T-cell (primary cell): Measurements from ENCODE around the gene TTC7B. TPM values are rescaled to one million over a fixed set of nuclear protein-coding genes. Genes with fewer than 3 reads are reported as not detected.

Experiments
- ATAC-seq, 4 experiments: fragments of 200-7000 bp in 3 of 4; fragments of 150-1000 bp in 1 of 4; cut with Tn5 transposase; replicated peaks in 1 of 4; 1 replicate in 3 of 4; 2 replicates in 1 of 4; pipeline ENCODE4 v1.10.0; 2021; ENCODE audit warnings: moderate library complexity in 3 of 4, mild to moderate bottlenecking in 2 of 4, moderate number of reproducible peaks in 1 of 4
- CTCF ChIA-PET, 2 donors: fragments of 300-600 bp; sonication (Branson Sonifier 250); formaldehyde crosslinking; loops; one replicate each; lab custom pipeline; 2022; ENCODE audit warnings: antibody characterized with exemption in 2 of 2; lab: Charles Lee
- POLR2A ChIA-PET, 2 donors: fragments of 300-600 bp; sonication (Branson Sonifier 250); formaldehyde crosslinking; loops; one replicate each; lab custom pipeline; 2022; ENCODE audit warnings: antibody characterized with exemption in 2 of 2; lab: Charles Lee
- DNase-seq, 35 experiments: peaks; one replicate each; pipeline versions ENCODE4 v3.0.0 to v3.0.0-alpha.2; 2013 to 2023
- H3K27ac ChIP-seq: one replicate; pipeline ENCODE4 v1.5.1; 2013; ENCODE audit warnings: low read length
- H3K27me3 ChIP-seq, 2 experiments: replicated peaks in 1 of 2; 1 replicate in 1 of 2; 2 replicates in 1 of 2; pipeline versions ENCODE4 v1.6.1 to v1.7.0; 2013; ENCODE audit warnings: low read length in 1 of 2, mixed read lengths in 1 of 2; ENCODE audit not compliant: control insufficient read depth in 2 of 2, insufficient read depth in 2 of 2; ENCODE audit errors: extremely low read depth in 1 of 2
- H3K36me3 ChIP-seq, 2 donors: 1 replicate in 1 of 2; 2 replicates in 1 of 2; pipeline versions ENCODE4 v1.6.1 to v1.7.0; 2013; ENCODE audit warnings: low read length in 1 of 2; ENCODE audit not compliant: control insufficient read depth in 2 of 2, insufficient read depth in 1 of 2; ENCODE audit errors: extremely low read depth in 1 of 2
- H3K4me1 ChIP-seq, 2 experiments: 1 replicate in 1 of 2; 2 replicates in 1 of 2; pipeline versions ENCODE4 v1.6.1 to v1.7.0; 2013; ENCODE audit warnings: low read length in 2 of 2, mixed read lengths in 1 of 2; ENCODE audit not compliant: insufficient read depth in 2 of 2, control insufficient read depth in 1 of 2; ENCODE audit errors: extremely low read depth in 1 of 2
- H3K4me3 ChIP-seq, 2 donors: 1 replicate in 1 of 2; 2 replicates in 1 of 2; pipeline versions ENCODE4 v1.5.1 to v1.7.0; 2013; ENCODE audit warnings: mild to moderate bottlenecking in 2 of 2, low read length in 1 of 2, moderate library complexity in 1 of 2; ENCODE audit not compliant: control insufficient read depth in 1 of 2; ENCODE audit errors: extremely low read depth in 1 of 2
- H3K9me3 ChIP-seq: 2 replicates; pipeline ENCODE4 v1.7.0; 2013
- H3K27ac Mint-ChIP-seq, 2 donors: one replicate each; pipeline ENCODE4 v1.8.0; 2020 to 2021; ENCODE audit warnings: mild to moderate bottlenecking in 2 of 2, mixed read lengths in 2 of 2
- H3K27me3 Mint-ChIP-seq, 2 donors: one replicate each; pipeline ENCODE4 v1.8.0; 2021 to 2022; ENCODE audit warnings: mixed read lengths in 2 of 2
- H3K36me3 Mint-ChIP-seq: one replicate; pipeline ENCODE4 v1.8.0; 2021; ENCODE audit warnings: mixed read lengths
- H3K4me1 Mint-ChIP-seq, 3 donors: one replicate each; pipeline ENCODE4 v1.8.0; 2020 to 2022; ENCODE audit warnings: mixed read lengths in 3 of 3, mild to moderate bottlenecking in 1 of 3
- H3K4me3 Mint-ChIP-seq, 3 donors: one replicate each; pipeline ENCODE4 v1.8.0; 2020 to 2022; ENCODE audit warnings: mild to moderate bottlenecking in 3 of 3, mixed read lengths in 3 of 3, moderate library complexity in 3 of 3
- H3K9me3 Mint-ChIP-seq, 3 donors: one replicate each; pipeline ENCODE4 v1.8.0; 2020 to 2022; ENCODE audit warnings: mixed read lengths in 3 of 3
- WGBS: methylation state at CpG from one replicate; pipeline ENCODE4 v1.1.5; 2013; ENCODE audit warnings: missing lambda C conversion rate; ENCODE audit not compliant: insufficient coverage; 5-methylcytosine and 5-hydroxymethylcytosine counted together
- total RNA-seq, 35 experiments: library from RNA in 6 of 35; stranded (reverse) in 6 of 35; fragments of 120-200 nt in 1 of 35; gene quantifications; one replicate each; pipeline versions ENCODE4 v1.2.1 to v1.2.4 and lab custom pipeline; 2013 to 2026

Gene TTC7B
- total RNA-seq, 5 donors from 2014 or later (not counting 1 experiment from before 2014, with no cell fraction given): 1.5 to 2.6 (median 1.7) TPM

GRCh38 chr14:90837355-90837754, 21.1 kb upstream of the TTC7B start:
- Histone ChIP-seq H3K36me3 (no peaks in the 10 kb centered on the region), H3K27me3 (peaks cover 0 to 8% of the 10 kb centered on the region in 2 experiments), H3K9me3 (no peaks in the 10 kb centered on the region), H3K4me3 (no peak overlapping the region), H3K27ac (no peak overlapping the region), H3K4me1 (peaks cover 5 to 11% of the 10 kb centered on the region in 2 experiments)
- ChIA-PET POLR2A (no interaction called here), CTCF (no interaction called here)
- WGBS: 96% methylated on average over 7 of the region's 9 CpGs
- no peak overlapping the region for H3K4me3 Mint-ChIP-seq
- H3K4me1 Mint-ChIP-seq: peaks cover 11 to 16% (median 12%) of the 10 kb centered on the region in 3 donors
- ATAC-seq: no peak
- no peak overlapping the region for H3K27ac Mint-ChIP-seq
- H3K36me3 Mint-ChIP-seq: no peaks in the 10 kb centered on the region
- no peaks in the 10 kb centered on the region for H3K9me3 Mint-ChIP-seq
- peaks cover 0 to 3% of the 10 kb centered on the region in 2 donors for H3K27me3 Mint-ChIP-seq
- no peak for DNase-seq

GRCh38 chr14:90836692-90837063, 20.4 kb upstream of the TTC7B start:
- Histone ChIP-seq H3K4me1 (peaks cover 5 to 11% of the 10 kb centered on the region in 2 experiments), H3K27me3 (peaks cover 0 to 8% of the 10 kb centered on the region in 2 experiments), H3K27ac (no peak overlapping the region), H3K36me3 (no peaks in the 10 kb centered on the region), H3K9me3 (no peaks in the 10 kb centered on the region), H3K4me3 (peak overlapping the region in 1 of 2 donors; percentile 10)
- DNase-seq: peak in 1 of 35 experiments; percentile 23
- no peaks in the 10 kb centered on the region for H3K9me3 Mint-ChIP-seq
- ChIA-PET POLR2A (interaction anchor here in 1 of 2 donors (0.7 kb wide), 1 partner anchor 972 kb away, joined by 3 read pairs; no protein-coding TSS in a partner anchor), CTCF (no interaction called here)
- no peak overlapping the region for H3K27ac Mint-ChIP-seq
- peaks cover 11 to 16% (median 12%) of the 10 kb centered on the region in 3 donors for H3K4me1 Mint-ChIP-seq
- no peak for ATAC-seq
- no peaks in the 10 kb centered on the region for H3K36me3 Mint-ChIP-seq
- H3K4me3 Mint-ChIP-seq: peak overlapping the region in 1 of 3 donors; percentile 59
- WGBS: 31% methylated on average over 4 of the region's 7 CpGs
- peaks cover 0 to 3% of the 10 kb centered on the region in 2 donors for H3K27me3 Mint-ChIP-seq

DNA sequence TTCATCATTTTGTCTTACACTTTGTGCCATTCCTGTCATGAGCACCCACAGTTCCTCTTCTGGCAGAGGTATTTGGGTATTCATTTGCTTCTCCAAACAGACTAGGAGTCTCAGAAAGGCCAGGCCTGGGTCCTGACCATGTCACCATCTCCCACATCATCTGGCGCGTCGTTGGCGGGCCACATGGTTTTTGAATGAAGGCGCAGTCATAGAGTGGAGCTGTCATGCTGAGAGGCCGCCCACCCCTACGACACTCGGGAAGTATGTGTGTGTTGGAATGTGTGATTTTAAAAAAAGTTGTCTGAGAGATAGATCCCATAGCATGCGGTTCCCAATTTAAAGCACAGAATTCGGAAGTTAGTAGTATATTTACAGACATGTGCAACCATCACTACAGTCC, 15.6 kb upstream of the TTC7B start:
- POLR2A ChIA-PET: no interaction called here
- no peaks in the 10 kb centered on the region for H3K9me3 Mint-ChIP-seq

GRCh38 chr14:90830931-90831701, 14.9 kb upstream of the TTC7B start:
- Histone ChIP-seq H3K4me1 (peaks cover 6 to 19% of the 10 kb centered on the region in 2 experiments), H3K4me3 (no peak overlapping the region), H3K27me3 (peaks cover 0 to 5% of the 10 kb centered on the region in 2 experiments), H3K36me3 (no peaks in the 10 kb centered on the region), H3K27ac (no peak overlapping the region), H3K9me3 (no peaks in the 10 kb centered on the region)
- no peak for ATAC-seq
- Mint-ChIP-seq H3K4me1 (peaks cover 22 to 28% (median 27%) of the 10 kb centered on the region in 3 donors), H3K36me3 (no peaks in the 10 kb centered on the region), H3K4me3 (no peak overlapping the region), H3K27ac (no peak overlapping the region), H3K27me3 (no peaks in the 10 kb centered on the region), H3K9me3 (no peaks in the 10 kb centered on the region)
- ChIA-PET POLR2A (no interaction called here), CTCF (interaction anchor here in 1 of 2 donors (0.6 kb wide), 1 partner anchor 346 kb away, joined by 3 read pairs; no protein-coding TSS in a partner anchor)
- 91% methylated on average over 24 of the region's 26 CpGs for WGBS
- no peak for DNase-seq

More for the DNA sequence above, 15.6 kb upstream of the TTC7B start:
- Histone ChIP-seq H3K4me3 (no peak overlapping the region), H3K27ac (no peak overlapping the region), H3K27me3 (peaks cover 0 to 10% of the 10 kb centered on the region in 2 experiments), H3K9me3 (no peaks in the 10 kb centered on the region), H3K4me1 (peaks cover 11 to 26% of the 10 kb centered on the region in 2 experiments), H3K36me3 (no peaks in the 10 kb centered on the region)
- no peak for DNase-seq
- CTCF ChIA-PET: no interaction called here
- H3K4me3 Mint-ChIP-seq: no peak overlapping the region
- H3K36me3 Mint-ChIP-seq: no peaks in the 10 kb centered on the region
- H3K27me3 Mint-ChIP-seq: no peaks in the 10 kb centered on the region
- H3K4me1 Mint-ChIP-seq: peaks cover 26 to 35% (median 31%) of the 10 kb centered on the region in 3 donors
- no CpG with 5 or more reads among the region's 10 CpGs for WGBS
- H3K27ac Mint-ChIP-seq: no peak overlapping the region
- no peak for ATAC-seq

DNA sequence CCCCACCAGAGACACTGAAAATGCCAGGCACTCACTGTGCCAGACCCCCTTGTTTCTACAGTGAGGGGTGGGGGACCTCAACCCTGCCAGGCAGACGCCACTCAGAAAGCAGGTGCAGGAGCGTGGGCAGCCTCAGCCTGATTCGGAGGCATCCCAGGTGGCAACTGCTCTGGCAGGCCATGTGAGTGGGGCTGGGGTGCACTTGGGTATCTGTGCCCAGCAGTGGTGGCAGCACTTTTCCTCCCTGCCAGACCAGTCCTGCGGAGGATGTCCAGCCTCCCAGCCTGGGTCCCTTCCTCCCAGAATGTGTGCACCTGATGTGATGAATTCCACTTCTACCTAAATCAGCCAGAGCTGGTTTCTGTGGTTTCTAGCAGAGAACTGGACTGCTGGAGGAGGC, 13.4 kb upstream of the TTC7B start:
- H3K27me3 Mint-ChIP-seq: no peaks in the 10 kb centered on the region
- H3K4me3 ChIP-seq: no peak overlapping the region
- no peaks in the 10 kb centered on the region for H3K36me3 ChIP-seq
- no peaks in the 10 kb centered on the region for H3K36me3 Mint-ChIP-seq
- H3K9me3 ChIP-seq: no peaks in the 10 kb centered on the region
- 100% methylated on average over 1 of the region's 4 CpGs for WGBS
- no peak overlapping the region for H3K27ac Mint-ChIP-seq
- ATAC-seq (no peak), DNase-seq (no peak)
- no peak overlapping the region for H3K4me3 Mint-ChIP-seq
- CTCF ChIA-PET: no interaction called here
- H3K9me3 Mint-ChIP-seq: no peaks in the 10 kb centered on the region
- peaks cover 16 to 22% (median 18%) of the 10 kb centered on the region in 3 donors for H3K4me1 Mint-ChIP-seq
- H3K27ac ChIP-seq: no peak overlapping the region
- peaks cover 0 to 3% of the 10 kb centered on the region in 2 experiments for H3K27me3 ChIP-seq
- H3K4me1 ChIP-seq: peaks cover 6 to 17% of the 10 kb centered on the region in 2 experiments
- POLR2A ChIA-PET: no interaction called here

DNA sequence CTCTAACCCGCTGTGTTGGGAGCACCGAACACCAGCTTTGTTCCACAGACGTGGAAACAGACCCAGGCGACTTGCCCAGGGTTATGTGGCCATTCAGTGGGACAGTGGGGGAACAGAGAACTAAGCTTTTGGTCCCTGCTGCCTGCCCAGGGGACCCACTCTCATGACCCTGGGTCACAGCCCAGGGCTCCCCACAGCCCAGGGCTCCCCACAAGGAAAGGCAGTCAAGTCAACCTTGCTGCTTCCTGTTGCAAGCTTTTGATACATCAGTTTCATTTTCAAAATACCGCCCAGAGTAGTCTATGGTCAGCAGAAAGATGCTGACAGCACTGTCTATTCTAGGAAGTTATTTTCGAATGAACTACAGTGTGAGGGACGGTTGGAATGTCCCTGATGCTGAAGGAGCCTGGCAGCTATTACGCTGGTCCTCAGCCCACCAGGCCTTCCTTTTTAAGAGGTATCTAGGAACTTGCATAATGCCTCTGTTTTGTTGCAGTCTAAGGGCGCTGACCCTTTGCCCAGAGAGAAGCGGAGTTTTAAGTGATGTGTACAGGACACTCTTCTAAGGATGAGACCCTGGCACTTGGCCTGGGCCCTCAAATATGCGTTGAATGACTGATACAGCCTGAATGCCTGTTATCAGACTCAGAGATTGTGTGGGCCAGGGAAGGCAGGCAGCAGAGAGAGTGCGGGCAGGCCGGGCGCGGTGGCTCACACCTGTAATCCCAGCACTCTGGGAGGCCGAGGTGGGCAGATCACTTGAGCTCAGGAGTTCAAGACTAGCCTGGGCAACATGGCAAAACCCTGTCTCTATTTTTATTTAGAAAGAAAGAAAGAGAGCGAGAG, 12.6 kb upstream of the TTC7B start:
- Mint-ChIP-seq H3K27me3 (no peaks in the 10 kb centered on the region), H3K4me3 (peak overlapping the region; percentile 73 to 78 (median 78)), H3K9me3 (peaks cover 4 to 5% (median 4%) of the 10 kb centered on the region in 3 donors), H3K27ac (peak overlapping the region; percentile 65 to 82), H3K4me1 (peaks cover 16 to 22% (median 18%) of the 10 kb centered on the region in 3 donors), H3K36me3 (peaks cover 4% of the 10 kb centered on the region)
- H3K27me3 ChIP-seq: peaks cover 0 to 3% of the 10 kb centered on the region in 2 experiments
- ATAC-seq (peak; percentile 17 to 43 (median 27)), DNase-seq (peak in 3 of 35 experiments; percentile 14 to 52 (median 20))
- ChIA-PET CTCF (no interaction called here), POLR2A (interaction anchor here in 1 of 2 donors (0.6 kb wide), 1 partner anchor 201 kb away, joined by 3 read pairs; no protein-coding TSS in a partner anchor)
- H3K27ac ChIP-seq: peak overlapping the region; percentile 89
- 57% methylated on average over 10 of the region's 17 CpGs for WGBS
- no peaks in the 10 kb centered on the region for H3K36me3 ChIP-seq
- peaks cover 6 to 17% of the 10 kb centered on the region in 2 experiments for H3K4me1 ChIP-seq
- no peaks in the 10 kb centered on the region for H3K9me3 ChIP-seq
- peak overlapping the region; percentile 41 to 61 for H3K4me3 ChIP-seq
